NB4 (cell line): ENCODE measurements around the gene CHCHD6.

Experiments used
- MAX ChIP-seq: IDR thresholded peaks from 2 replicates; pipeline ENCODE4 v1.6.1; 2011; ENCODE audit warnings: low read depth, low read length
- MYC ChIP-seq: IDR thresholded peaks from 2 replicates; pipeline ENCODE4 v1.6.1; 2011; ENCODE audit warnings: low read depth, low read length
- POLR2A ChIP-seq: IDR thresholded peaks from 2 replicates; pipeline ENCODE4 v1.6.1; 2011; ENCODE audit warnings: mild to moderate bottlenecking; ENCODE audit not compliant: insufficient read length; ENCODE audit errors: extremely low read depth
- TF ChIP-seq, protein P1 (sequence below): IDR thresholded peaks from one replicate; pipeline ENCODE4 v1.5.1; 2012; ENCODE audit warnings: low read depth, low read length

DNA sequence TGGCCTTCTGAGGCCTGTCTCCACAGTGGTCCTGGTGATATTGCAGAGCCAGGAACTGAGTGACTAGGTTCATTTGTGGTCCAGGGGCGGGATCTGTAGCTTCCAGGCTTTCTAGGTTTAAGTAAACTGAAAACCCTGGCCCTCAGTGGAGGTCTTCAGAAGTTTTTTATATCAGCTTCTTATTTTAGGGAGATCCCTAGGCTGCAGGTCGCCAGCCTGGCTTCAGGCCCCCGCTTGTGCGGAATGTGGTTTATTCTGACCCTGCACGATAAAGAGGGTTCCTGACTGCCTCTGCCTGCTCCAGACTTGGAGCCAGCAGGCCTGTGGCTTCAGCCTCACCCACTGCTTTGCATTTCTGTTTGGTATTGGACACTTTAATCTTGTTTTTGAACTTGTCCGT is 145.0 kb downstream of the CHCHD6 start:
- TF ChIP-seq, protein P1, sequence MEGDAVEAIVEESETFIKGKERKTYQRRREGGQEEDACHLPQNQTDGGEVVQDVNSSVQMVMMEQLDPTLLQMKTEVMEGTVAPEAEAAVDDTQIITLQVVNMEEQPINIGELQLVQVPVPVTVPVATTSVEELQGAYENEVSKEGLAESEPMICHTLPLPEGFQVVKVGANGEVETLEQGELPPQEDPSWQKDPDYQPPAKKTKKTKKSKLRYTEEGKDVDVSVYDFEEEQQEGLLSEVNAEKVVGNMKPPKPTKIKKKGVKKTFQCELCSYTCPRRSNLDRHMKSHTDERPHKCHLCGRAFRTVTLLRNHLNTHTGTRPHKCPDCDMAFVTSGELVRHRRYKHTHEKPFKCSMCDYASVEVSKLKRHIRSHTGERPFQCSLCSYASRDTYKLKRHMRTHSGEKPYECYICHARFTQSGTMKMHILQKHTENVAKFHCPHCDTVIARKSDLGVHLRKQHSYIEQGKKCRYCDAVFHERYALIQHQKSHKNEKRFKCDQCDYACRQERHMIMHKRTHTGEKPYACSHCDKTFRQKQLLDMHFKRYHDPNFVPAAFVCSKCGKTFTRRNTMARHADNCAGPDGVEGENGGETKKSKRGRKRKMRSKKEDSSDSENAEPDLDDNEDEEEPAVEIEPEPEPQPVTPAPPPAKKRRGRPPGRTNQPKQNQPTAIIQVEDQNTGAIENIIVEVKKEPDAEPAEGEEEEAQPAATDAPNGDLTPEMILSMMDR = no peak
- TF ChIP-seq POLR2A = no peak
- TF ChIP-seq MAX = no peak
- no peak for TF ChIP-seq MYC
